GM23338 (cell line): ENCODE results near the gene MTURN. TPM values are rescaled to one million over a fixed set of nuclear protein-coding genes. Genes with fewer than 3 reads are reported as not detected.

Experiments
- ATAC-seq: fragments of 200-7000 bp; cut with Tn5 transposase; 3 replicates; pipeline ENCODE4 v1.9.1; 2020
- DNase-seq: peaks from one replicate; pipeline ENCODE4 v3.0.0-alpha.2; 2015; ENCODE audit warnings: low spot score
- H2AFZ ChIP-seq: fragments of 200-600 bp; sonication (generic); 2 replicates; pipeline ENCODE4 v1.8.0; 2016; ENCODE audit warnings: antibody characterized with exemption, mild to moderate bottlenecking, moderate library complexity
- H3F3A ChIP-seq: fragments of 200-600 bp; sonication (generic); replicated peaks from 2 replicates; pipeline ENCODE4 v1.8.0; 2017; ENCODE audit warnings: antibody characterized with exemption, mixed run types, low read depth
- H3K27ac ChIP-seq: fragments of 200-600 bp; sonication (generic); 2 replicates; pipeline ENCODE4 v1.6.1; 2016; ENCODE audit warnings: low read depth
- H3K27me3 ChIP-seq: fragments of 200-600 bp; sonication (generic); 2 replicates; pipeline ENCODE4 v1.8.0; 2016; ENCODE audit warnings: mild to moderate bottlenecking, mixed run types, moderate library complexity; ENCODE audit not compliant: insufficient read depth
- H3K36me3 ChIP-seq: fragments of 200-600 bp; sonication (generic); 2 replicates; pipeline ENCODE4 v1.8.0; 2016; ENCODE audit warnings: mild to moderate bottlenecking; ENCODE audit not compliant: insufficient read depth
- H3K4me1 ChIP-seq: fragments of 200-600 bp; sonication (generic); 2 replicates; pipeline ENCODE4 v1.8.0; 2016; ENCODE audit warnings: mild to moderate bottlenecking, moderate library complexity; ENCODE audit not compliant: insufficient read depth
- H3K4me2 ChIP-seq: fragments of 200-600 bp; sonication (generic); 2 replicates; pipeline ENCODE4 v1.7.1; 2017; ENCODE audit warnings: mixed run types
- H3K4me3 ChIP-seq: fragments of 200-600 bp; sonication (generic); 2 replicates; pipeline ENCODE4 v1.6.1; 2016; ENCODE audit warnings: mixed run types
- H3K79me2 ChIP-seq: fragments of 200-600 bp; sonication (generic); replicated peaks from 2 replicates; pipeline ENCODE4 v1.8.0; 2017; ENCODE audit warnings: mild to moderate bottlenecking; ENCODE audit not compliant: insufficient read depth
- H3K9me2 ChIP-seq: fragments of 200-600 bp; sonication (generic); 2 replicates; pipeline ENCODE4 v1.8.0; 2017; ENCODE audit not compliant: insufficient read depth
- H4K20me1 ChIP-seq: fragments of 200-600 bp; sonication (generic); replicated peaks from 2 replicates; pipeline ENCODE4 v1.8.0; 2017; ENCODE audit warnings: mild to moderate bottlenecking; ENCODE audit not compliant: insufficient read depth
- H3K27ac Mint-ChIP-seq: 2 replicates; pipeline ENCODE4 v1.8.0; 2020; ENCODE audit warnings: inconsistent platforms, mild to moderate bottlenecking, moderate library complexity, mixed read lengths
- H3K27me3 Mint-ChIP-seq: 3 replicates; pipeline ENCODE4 v1.8.0; 2022; ENCODE audit warnings: low read depth, mild to moderate bottlenecking, moderate library complexity, mixed read lengths, inconsistent platforms; ENCODE audit not compliant: insufficient read depth, poor library complexity
- H3K36me3 Mint-ChIP-seq: 3 replicates; pipeline ENCODE4 v1.8.0; 2021; ENCODE audit warnings: low read depth, mild to moderate bottlenecking, inconsistent platforms, moderate library complexity, mixed read lengths
- H3K4me1 Mint-ChIP-seq: 3 replicates; pipeline ENCODE4 v1.8.0; 2020; ENCODE audit warnings: mild to moderate bottlenecking, inconsistent platforms, mixed read lengths
- H3K4me3 Mint-ChIP-seq: 3 replicates; pipeline ENCODE4 v1.8.0; 2021; ENCODE audit warnings: moderate library complexity, mild to moderate bottlenecking, inconsistent platforms, mixed read lengths
- H3K9me3 Mint-ChIP-seq: 3 replicates; pipeline ENCODE4 v1.8.0; 2020; ENCODE audit warnings: moderate library complexity, mild to moderate bottlenecking, inconsistent platforms, mixed read lengths
- CREB1 ChIP-seq: fragments of 250-450 bp; sonication (Bioruptor Pico); IDR thresholded peaks from 2 replicates; pipeline ENCODE4 v1.5.0; 2020; ENCODE audit warnings: low read depth, mild to moderate bottlenecking, moderate library complexity
- EZH2 ChIP-seq: fragments of 200-600 bp; sonication (generic); IDR thresholded peaks from one replicate; pipeline ENCODE4 v1.8.0; 2017; ENCODE audit warnings: antibody characterized with exemption, mild to moderate bottlenecking, low read depth; ENCODE audit not compliant: unreplicated experiment
- EZH2phosphoT487 ChIP-seq: fragments of 200-600 bp; sonication (generic); IDR thresholded peaks from one replicate; pipeline ENCODE4 v1.8.1; 2018; ENCODE audit warnings: antibody characterized with exemption; ENCODE audit not compliant: unreplicated experiment
- JUNB ChIP-seq: IDR thresholded peaks from one replicate; pipeline ENCODE4 v1.6.1; 2016; ENCODE audit warnings: antibody characterized with exemption; ENCODE audit not compliant: unreplicated experiment
- ZNF331 ChIP-seq: fragments of 250-450 bp; sonication (Bioruptor Pico); IDR thresholded peaks from 2 replicates; pipeline ENCODE4 v1.5.0; 2020; ENCODE audit warnings: low read depth, mild to moderate bottlenecking, moderate library complexity
- polyA plus RNA-seq: library from polyadenylated mRNA; unstranded; fragments of >200 nt; fragmentation: Nextera tagmentation; extraction: Ambion mirVana; gene quantifications from 2 replicates; pipeline ENCODE4 v1.2.1, GENCODE V29; 2016
- total RNA-seq: library from RNA; depleted of rRNA; stranded (reverse); fragments of >200 nt; shearing (Covaris generic); gene quantifications from 2 replicates; pipeline ENCODE4 v1.2.3, GENCODE V29; 2014
- TF ChIP-seq, protein P1 (sequence below), 2 experiments: fragments of 200-600 bp in 1 of 2; sonication (generic) in 1 of 2; conservative IDR thresholded peaks; 2 replicates each; pipeline versions ENCODE4 v1.5.1 to v1.6.1; 2016 to 2017; ENCODE audit warnings: antibody characterized with exemption in 2 of 2, low read depth in 2 of 2, mild to moderate bottlenecking in 2 of 2, moderate library complexity in 1 of 2
- TF ChIP-seq, protein P2 (sequence below): fragments of 250-450 bp; sonication (Bioruptor Pico); IDR thresholded peaks from 2 replicates; pipeline ENCODE4 v1.5.0; 2020; ENCODE audit warnings: mild to moderate bottlenecking, moderate library complexity
- TF ChIP-seq, protein P3 (sequence below): IDR thresholded peaks from 2 replicates; pipeline ENCODE4 v1.6.1; 2016; ENCODE audit warnings: antibody characterized with exemption

The MTURN gene
- total and polyA plus RNA-seq, 2 experiments from 2014 or later = 3.1 to 8.7 TPM

DNA sequence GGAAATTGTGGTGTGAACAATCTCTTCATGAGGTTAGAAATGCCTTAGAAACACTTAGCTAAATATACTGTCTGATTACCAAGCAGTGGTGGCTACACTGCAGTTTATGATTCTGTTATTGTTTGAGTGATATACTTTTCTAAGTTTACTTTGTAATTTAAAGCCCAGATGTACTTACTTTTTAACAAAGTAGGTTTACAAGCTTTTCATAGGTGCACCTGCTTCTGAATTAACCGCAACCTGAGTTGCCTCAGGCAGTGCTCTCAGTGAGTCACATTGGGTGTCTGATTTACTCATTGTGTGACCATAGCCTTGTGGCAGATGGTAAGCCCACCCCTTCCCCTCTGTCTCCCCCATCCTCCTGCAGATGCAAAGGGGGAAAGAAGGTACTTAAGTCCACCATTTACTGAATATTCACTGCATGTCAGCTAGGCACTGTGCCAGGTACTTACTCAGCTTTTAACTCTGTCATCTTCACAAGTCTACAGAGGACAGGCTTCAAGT lies 9.0 kb downstream of the MTURN start:
- DNase-seq = no peak
- H3K9me3 Mint-ChIP-seq = no peaks in the 10 kb centered on the region
- H3K4me1 Mint-ChIP-seq = no peaks in the 10 kb centered on the region; the same call in 2 of the 3 replicates
- H3K4me3 ChIP-seq = no peak overlapping the region
- H3K4me3 Mint-ChIP-seq = no peak overlapping the region
- no peak overlapping the region for H3K27ac ChIP-seq
- no peak for ATAC-seq
- H3K27me3 Mint-ChIP-seq = peaks cover 5% of the 10 kb centered on the region
- H2AFZ ChIP-seq = no peak overlapping the region
- no peaks in the 10 kb centered on the region for H3K36me3 ChIP-seq
- H3K27ac Mint-ChIP-seq = no peak overlapping the region
- H3K36me3 Mint-ChIP-seq = no peaks in the 10 kb centered on the region
- TF ChIP-seq CREB1 (CRISPR knock-in tag) (no peak), EZH2phosphoT487 (no peak), EZH2 (no peak), ZNF331 (CRISPR knock-in tag) (no peak), JUNB (no peak)
- TF ChIP-seq, protein P1, sequence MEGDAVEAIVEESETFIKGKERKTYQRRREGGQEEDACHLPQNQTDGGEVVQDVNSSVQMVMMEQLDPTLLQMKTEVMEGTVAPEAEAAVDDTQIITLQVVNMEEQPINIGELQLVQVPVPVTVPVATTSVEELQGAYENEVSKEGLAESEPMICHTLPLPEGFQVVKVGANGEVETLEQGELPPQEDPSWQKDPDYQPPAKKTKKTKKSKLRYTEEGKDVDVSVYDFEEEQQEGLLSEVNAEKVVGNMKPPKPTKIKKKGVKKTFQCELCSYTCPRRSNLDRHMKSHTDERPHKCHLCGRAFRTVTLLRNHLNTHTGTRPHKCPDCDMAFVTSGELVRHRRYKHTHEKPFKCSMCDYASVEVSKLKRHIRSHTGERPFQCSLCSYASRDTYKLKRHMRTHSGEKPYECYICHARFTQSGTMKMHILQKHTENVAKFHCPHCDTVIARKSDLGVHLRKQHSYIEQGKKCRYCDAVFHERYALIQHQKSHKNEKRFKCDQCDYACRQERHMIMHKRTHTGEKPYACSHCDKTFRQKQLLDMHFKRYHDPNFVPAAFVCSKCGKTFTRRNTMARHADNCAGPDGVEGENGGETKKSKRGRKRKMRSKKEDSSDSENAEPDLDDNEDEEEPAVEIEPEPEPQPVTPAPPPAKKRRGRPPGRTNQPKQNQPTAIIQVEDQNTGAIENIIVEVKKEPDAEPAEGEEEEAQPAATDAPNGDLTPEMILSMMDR (conservative IDR thresholded peaks at IDR 0.05; ENCODE audit: low read depth in 2 of 2) = no peak
- TF ChIP-seq, protein P2, sequence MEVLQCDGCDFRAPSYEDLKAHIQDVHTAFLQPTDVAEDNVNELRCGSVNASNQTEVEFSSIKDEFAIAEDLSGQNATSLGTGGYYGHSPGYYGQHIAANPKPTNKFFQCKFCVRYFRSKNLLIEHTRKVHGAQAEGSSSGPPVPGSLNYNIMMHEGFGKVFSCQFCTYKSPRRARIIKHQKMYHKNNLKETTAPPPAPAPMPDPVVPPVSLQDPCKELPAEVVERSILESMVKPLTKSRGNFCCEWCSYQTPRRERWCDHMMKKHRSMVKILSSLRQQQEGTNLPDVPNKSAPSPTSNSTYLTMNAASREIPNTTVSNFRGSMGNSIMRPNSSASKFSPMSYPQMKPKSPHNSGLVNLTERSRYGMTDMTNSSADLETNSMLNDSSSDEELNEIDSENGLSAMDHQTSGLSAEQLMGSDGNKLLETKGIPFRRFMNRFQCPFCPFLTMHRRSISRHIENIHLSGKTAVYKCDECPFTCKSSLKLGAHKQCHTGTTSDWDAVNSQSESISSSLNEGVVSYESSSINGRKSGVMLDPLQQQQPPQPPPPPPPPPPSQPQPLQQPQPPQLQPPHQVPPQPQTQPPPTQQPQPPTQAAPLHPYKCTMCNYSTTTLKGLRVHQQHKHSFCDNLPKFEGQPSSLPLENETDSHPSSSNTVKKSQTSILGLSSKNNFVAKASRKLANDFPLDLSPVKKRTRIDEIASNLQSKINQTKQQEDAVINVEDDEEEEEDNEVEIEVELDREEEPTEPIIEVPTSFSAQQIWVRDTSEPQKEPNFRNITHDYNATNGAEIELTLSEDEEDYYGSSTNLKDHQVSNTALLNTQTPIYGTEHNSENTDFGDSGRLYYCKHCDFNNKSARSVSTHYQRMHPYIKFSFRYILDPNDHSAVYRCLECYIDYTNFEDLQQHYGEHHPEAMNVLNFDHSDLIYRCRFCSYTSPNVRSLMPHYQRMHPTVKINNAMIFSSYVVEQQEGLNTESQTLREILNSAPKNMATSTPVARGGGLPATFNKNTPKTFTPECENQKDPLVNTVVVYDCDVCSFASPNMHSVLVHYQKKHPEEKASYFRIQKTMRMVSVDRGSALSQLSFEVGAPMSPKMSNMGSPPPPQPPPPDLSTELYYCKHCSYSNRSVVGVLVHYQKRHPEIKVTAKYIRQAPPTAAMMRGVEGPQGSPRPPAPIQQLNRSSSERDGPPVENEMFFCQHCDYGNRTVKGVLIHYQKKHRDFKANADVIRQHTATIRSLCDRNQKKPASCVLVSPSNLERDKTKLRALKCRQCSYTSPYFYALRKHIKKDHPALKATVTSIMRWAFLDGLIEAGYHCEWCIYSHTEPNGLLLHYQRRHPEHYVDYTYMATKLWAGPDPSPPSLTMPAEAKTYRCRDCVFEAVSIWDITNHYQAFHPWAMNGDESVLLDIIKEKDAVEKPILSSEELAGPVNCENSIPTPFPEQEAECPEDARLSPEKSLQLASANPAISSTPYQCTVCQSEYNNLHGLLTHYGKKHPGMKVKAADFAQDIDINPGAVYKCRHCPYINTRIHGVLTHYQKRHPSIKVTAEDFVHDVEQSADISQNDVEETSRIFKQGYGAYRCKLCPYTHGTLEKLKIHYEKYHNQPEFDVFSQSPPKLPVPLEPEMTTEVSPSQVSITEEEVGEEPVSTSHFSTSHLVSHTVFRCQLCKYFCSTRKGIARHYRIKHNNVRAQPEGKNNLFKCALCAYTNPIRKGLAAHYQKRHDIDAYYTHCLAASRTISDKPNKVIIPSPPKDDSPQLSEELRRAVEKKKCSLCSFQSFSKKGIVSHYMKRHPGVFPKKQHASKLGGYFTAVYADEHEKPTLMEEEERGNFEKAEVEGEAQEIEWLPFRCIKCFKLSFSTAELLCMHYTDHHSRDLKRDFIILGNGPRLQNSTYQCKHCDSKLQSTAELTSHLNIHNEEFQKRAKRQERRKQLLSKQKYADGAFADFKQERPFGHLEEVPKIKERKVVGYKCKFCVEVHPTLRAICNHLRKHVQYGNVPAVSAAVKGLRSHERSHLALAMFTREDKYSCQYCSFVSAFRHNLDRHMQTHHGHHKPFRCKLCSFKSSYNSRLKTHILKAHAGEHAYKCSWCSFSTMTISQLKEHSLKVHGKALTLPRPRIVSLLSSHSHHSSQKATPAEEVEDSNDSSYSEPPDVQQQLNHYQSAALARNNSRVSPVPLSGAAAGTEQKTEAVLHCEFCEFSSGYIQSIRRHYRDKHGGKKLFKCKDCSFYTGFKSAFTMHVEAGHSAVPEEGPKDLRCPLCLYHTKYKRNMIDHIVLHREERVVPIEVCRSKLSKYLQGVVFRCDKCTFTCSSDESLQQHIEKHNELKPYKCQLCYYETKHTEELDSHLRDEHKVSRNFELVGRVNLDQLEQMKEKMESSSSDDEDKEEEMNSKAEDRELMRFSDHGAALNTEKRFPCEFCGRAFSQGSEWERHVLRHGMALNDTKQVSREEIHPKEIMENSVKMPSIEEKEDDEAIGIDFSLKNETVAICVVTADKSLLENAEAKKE (CRISPR knock-in tag) = no peak
- TF ChIP-seq, protein P3, sequence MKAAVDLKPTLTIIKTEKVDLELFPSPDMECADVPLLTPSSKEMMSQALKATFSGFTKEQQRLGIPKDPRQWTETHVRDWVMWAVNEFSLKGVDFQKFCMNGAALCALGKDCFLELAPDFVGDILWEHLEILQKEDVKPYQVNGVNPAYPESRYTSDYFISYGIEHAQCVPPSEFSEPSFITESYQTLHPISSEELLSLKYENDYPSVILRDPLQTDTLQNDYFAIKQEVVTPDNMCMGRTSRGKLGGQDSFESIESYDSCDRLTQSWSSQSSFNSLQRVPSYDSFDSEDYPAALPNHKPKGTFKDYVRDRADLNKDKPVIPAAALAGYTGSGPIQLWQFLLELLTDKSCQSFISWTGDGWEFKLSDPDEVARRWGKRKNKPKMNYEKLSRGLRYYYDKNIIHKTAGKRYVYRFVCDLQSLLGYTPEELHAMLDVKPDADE = no peak
- H3F3A ChIP-seq = no peaks in the 10 kb centered on the region
- no peaks in the 10 kb centered on the region for H3K9me2 ChIP-seq
- no peak overlapping the region for H3K4me2 ChIP-seq
- H4K20me1 ChIP-seq = peaks cover 3% of the 10 kb centered on the region; the same call in 1 of the 2 replicates
- H3K27me3 ChIP-seq = no peaks in the 10 kb centered on the region
- peaks cover 3% of the 10 kb centered on the region; the same call in 1 of the 2 replicates for H3K79me2 ChIP-seq
- 0 out of 2 replicates have a peak, but pooled peaks cover 4% of the 10 kb centered on the region for H3K4me1 ChIP-seq
